HG03108 (cell line): ENCODE data around the gene GPR85.
"Not testable (repeated sequence)": the region's sequence is repeated elsewhere in the genome, so short reads cannot be mapped to it uniquely, and the experiment has no call there.

Experiments
- ATAC-seq: cut with Tn5 transposase; IDR thresholded peaks from one replicate; pipeline ENCODE4 v1.9.1; 2021; ENCODE audit warnings: moderate library complexity; ENCODE audit not compliant: unreplicated experiment

The GPR85 gene

DNA sequence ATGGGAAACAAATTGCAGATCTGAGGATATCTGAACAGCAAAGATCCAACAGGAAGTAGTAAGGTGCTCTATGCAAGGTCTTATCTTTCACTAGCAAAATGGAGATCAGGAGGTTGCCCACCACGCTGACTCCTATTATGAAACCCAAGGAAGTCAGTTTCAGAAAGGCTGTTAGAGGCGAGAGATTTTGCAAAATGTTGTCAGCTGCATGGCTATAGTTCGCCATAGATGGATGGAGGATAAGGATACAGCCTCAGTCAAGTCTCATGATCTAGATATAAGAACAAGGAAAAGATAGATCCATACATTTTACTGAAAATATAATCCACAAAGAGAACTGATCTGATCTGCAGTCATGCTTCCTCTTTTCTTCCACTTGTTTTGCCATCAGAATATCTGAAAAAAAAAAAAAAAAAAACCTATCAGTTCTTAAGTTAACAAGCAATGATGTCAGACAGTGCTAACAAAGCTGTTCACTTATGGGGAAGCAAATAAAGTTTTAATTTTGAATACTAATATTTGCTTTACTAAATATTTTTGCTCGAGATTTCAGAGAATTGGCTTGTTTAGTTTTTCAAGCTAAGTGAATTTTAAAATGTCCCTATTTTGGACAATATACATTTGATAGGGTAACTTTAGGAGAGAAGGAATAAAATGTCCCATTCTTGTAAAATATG, 2.0 kb downstream of the GPR85 start:
- ATAC-seq = no peak

DNA sequence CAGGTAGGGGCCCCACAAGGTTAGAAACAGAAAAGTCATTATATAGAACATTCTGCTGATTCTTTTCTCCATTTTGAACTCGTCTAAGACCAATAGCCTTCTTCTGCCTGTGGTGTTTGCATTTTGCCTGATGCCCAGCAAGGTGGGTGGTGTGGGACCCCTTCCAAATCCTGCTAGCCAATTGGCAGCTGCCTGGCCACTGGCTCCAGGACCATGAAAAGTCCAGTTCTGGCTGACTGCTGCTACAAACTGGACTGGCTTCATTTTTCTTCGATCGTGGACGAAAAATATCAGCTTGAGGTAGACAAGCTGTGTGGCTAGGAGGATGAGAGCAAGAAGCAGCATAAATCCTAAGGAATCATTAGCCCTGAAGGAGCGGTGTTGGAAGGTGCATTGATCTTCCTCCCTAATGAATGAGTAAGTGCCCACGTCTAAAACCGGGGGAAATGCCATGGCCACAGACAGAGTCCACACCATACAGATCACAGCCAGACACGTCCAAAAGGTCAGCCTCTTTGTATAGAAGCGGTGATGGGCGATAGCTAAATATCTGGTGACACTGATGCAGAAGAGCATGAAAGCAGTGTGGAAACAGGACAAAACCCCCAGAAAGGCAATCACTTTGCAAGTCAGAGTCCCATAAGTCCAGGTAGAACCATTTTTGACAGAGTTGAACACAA, 2.7 kb downstream of the GPR85 start:
- no peak for ATAC-seq

DNA sequence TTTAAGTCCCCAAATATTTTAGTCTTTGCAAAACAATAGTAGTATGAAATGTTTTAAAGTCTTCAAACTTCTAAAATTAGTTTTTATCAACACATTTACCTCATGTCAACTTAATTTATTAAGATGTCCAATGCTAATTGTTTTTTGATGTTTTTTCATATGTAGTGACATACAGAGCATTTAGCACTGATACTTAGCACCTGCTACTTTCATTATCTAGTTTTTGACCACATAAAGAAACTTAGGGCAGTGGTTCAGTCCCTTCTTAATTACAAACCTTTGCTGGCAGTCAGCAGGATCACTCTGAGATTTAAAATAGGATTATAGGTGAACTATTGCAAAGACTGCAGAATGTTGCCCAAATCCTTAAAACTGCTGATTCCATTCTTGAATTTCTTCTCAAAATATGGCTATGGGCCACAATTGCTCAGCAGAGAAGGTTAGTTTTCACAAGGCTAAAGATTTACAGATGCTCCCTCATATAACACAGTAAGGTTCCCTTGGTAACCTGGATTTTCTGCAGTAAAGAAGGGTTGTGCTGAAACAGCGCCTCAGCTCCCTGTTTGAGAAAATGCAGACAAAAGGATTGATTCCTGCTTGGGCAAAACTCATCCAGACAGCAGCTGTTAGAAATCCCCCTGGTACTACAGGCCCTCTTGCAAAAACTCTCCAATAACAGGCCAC, 3.4 kb downstream of the GPR85 start:
- peak; percentile 50 for ATAC-seq

GRCh38 chr7:113078331-113078730, 8.3 kb downstream of the GPR85 start:
- ATAC-seq = no peak

DNA sequence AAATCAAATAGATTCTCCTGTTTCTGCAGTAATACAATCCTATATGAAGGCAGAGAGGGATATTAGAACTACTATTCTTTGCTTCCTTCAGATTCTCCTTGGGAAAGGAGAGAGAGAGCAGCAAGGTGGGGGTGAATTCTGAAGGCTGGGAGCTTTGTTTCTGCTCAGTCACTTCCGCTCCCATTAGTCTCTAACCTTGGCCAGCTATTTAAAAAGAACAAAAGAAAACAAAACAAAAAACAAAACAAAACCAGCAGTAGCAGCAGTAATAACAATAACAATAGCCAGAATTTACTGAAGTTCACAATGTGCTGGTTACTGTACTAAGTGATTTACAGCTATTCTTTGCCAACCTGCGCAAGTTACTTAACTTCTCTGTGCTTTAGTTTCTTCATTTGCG, 9.9 kb downstream of the GPR85 start:
- ATAC-seq = no peak

DNA sequence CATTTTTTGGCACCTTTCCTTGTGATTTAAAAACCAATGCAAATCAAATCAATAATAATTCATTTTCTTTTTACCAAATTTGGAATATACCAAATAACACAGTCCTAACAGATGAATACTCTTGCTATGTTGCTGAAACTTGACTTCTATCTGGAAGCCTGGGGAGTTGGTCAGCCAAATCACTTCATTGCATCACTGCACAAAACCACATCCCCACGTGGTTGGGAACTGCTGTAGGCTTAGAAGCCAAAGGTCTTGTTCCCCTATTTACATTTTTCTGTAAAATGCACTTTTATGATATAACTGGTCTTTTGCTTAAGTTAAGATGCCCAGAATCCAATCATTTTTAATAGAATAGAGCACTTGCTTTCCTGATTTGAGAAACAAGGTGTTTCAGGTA, 15.2 kb downstream of the GPR85 start:
- ATAC-seq = no peak

- ATAC-seq = no peak
Observed at GRCh38 chr7:113062499-113062898, 24.1 kb downstream of the GPR85 start.

- ATAC-seq = no peak
Observed at GRCh38 chr7:113060100-113060499, 26.5 kb downstream of the GPR85 start.

- no peak for ATAC-seq
Observed at GRCh38 chr7:113054938-113055337, 31.7 kb downstream of the GPR85 start.

- ATAC-seq = not testable (repeated sequence)
Observed at GRCh38 chr7:113054272-113054671, 32.4 kb downstream of the GPR85 start.

- not testable (repeated sequence) for ATAC-seq
Observed at GRCh38 chr7:113049221-113049620, 37.4 kb downstream of the GPR85 start.

DNA sequence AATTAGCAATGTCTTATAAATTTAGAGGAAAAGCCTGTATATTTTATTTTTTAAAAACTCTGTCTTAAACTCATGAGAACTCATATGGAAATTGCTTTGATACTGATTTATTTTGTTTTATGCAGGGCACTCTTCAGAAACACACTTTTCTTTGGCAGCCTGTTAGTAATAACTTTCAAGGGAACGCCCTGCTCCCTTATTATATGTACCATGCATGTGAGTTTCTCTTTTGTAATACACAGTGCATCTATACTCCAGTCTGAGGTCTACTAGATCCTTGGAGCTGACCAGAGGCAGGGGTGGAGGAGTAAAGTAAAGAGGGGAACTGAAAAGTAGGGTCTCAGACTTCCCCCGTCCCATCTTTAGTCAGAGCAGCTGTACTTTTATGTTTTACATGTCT, 40.2 kb downstream of the GPR85 start:
- no peak for ATAC-seq

GRCh38 chr7:113045379-113045778, 41.2 kb downstream of the GPR85 start:
- ATAC-seq = no peak

GRCh38 chr7:113044394-113044793, 42.2 kb downstream of the GPR85 start:
- no peak for ATAC-seq

DNA sequence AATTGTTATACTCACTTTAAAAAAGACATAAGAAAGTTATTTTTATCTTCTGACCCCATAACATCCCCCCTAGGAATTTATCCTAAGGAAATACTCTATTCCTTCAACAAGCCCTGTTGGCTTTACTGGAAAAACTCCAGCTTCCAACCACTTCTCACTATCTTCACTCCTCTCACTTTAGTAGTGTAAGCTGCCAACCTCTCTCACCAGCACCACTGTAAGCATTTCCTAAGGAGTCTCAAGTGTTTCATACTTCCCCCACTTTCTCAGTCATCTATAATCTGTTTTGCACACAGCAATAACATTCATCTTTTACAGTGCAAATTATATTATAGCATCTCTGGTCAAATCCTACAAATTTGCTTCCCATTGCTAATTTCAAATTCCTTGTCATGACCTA, 45.8 kb downstream of the GPR85 start:
- no peak for ATAC-seq

- no peak for ATAC-seq
Observed at GRCh38 chr7:113033959-113034358, 52.7 kb downstream of the GPR85 start.
